NCI-H345 (cell line): ENCODE measurements around the gene METTL24.
"Not testable (repeated sequence)": the region's sequence is repeated elsewhere in the genome, so short reads cannot be mapped to it uniquely, and the experiment has no call there.

Experiments
- DNase-seq: peaks from one replicate; lab custom pipeline; 2025; lab: John Stamatoyannopoulos, UW

METTL24 gene

GRCh38 chr6:110265273-110265672 is 92.9 kb downstream of the METTL24 start:
- no peak for DNase-seq

DNA sequence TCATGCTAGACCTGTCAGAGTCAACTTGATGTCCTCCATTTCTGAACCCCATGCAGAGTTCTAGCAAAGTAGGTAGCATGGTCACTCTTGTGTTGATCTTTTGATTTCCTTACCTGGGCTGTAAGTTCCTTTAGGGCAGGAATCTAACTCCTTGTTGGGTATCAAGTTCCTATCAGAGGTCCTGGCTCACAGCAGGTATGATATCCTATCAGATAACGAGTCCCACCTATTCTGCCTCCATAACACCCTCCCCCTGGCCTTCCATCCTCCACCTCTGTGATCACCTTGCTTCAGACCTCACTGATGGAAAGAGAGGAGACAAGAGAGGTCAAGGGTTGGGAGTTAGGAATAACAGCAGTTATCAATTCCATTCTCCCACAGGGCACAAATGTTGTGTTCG is 101.8 kb downstream of the METTL24 start:
- no peak for DNase-seq

- DNase-seq, result no peak
Observed at GRCh38 chr6:110255211-110255750, 102.9 kb downstream of the METTL24 start.

DNA sequence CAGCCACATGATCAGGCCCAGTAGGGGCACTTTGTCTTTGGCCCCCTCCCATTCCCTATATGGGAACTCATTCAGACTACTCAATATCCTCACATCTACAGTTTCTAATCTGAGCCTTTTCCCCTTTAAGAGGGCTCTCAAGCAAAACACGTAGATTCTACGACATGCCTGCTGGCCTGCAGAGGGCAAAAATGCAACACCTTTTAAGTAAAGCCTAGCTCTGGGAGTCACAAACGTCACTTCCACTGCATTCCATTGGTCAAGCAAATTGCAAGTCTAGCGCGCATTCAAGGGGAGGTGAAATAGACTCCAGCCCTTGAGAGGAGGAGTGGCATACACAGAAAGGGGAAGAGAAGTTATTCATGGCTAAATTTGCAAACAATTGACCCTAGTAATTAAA is 107.3 kb downstream of the METTL24 start:
- no peak for DNase-seq

GRCh38 chr6:110250058-110250457 is 108.1 kb downstream of the METTL24 start:
- DNase-seq, result no peak

GRCh38 chr6:110246900-110247546 is 111.1 kb downstream of the METTL24 start:
- no peak for DNase-seq

DNA sequence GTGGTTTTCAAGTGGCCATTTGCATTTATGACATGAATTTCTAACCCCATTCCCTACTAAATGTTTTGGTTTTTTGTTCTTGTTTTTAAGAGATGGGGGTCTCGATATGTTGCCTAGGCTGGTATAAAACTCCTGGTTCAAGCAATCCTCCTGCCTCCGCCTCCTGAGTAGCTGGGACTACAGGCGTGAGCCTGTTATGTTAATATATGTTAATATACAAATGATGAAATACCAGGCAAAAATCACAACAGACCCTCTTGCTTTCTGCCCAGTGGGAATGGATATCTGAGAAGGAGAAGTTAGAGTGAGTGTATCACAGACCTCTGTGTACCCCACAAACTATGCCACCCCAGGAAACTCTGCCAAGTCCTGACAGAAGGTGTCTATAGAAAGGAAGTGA is 111.8 kb downstream of the METTL24 start:
- DNase-seq, result no peak

DNA sequence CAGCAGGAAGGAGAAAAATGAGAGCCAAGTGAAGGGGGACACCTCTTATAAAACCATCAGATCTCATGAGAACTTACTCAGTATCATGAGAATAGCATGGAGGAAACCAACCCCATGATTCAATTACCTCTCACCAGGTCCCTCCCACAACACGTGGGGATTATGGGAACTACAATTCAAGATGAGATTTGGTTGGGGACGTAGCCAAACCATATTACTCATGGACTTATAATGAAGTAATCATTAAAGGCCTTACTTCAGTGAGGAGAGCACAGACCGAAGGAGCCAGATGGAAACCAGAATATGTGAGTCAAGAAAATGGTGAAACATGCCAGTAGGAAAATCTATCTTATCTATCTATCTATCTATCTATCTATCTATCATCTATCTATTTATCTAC is 113.5 kb downstream of the METTL24 start:
- not testable (repeated sequence) for DNase-seq

GRCh38 chr6:110239526-110240274 is 118.4 kb downstream of the METTL24 start:
- DNase-seq, result no peak

- DNase-seq, result not testable (repeated sequence)
Observed at GRCh38 chr6:110236007-110236406, 122.1 kb downstream of the METTL24 start.

- DNase-seq, result no peak
Observed at GRCh38 chr6:110233770-110234374, 124.3 kb downstream of the METTL24 start.

- DNase-seq, result no peak
Observed at GRCh38 chr6:110232450-110232849, 125.7 kb downstream of the METTL24 start.

GRCh38 chr6:110226261-110226660 is 131.9 kb downstream of the METTL24 start:
- no peak for DNase-seq

GRCh38 chr6:110221738-110222137 is 136.4 kb downstream of the METTL24 start:
- DNase-seq, result no peak

DNA sequence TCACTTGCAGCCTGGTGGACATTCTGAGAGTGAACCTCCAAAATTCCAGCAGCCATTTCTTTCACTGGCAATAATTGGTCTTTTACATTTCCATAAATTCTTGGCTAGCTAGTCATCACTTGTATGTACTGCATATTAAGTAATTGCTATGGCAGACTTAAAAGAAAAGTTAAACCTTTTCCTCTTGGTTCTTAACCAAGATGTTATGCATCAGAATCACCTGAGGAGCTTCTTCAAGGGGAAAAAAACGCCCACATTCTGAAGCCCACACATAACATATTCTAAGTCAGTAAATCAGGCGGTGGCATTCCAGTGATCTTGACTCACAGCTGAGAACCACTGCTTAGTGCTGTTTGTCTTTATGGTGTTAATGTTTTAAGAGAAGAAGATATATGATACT is 140.9 kb downstream of the METTL24 start:
- DNase-seq, result no peak

- no peak for DNase-seq
Observed at GRCh38 chr6:110216140-110216539, 142.0 kb downstream of the METTL24 start.

DNA sequence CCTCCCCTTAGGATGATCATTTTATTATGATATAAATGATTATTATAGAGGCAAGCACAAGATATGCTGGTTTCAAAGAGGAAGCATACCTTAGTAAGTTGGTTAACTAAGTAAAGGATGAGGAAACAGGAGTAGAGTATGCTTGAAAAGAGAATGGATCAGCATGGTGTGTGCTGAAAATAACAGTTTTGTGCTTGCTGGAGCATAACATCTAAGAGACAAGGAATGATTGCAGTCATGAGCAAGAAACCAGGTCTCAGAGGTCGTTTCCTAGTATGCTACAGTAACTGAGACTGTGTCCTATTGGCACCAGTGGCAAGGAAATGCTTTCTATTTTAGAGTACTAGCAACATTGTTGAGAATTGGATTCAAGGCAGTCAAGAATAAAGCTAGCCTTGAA is 143.8 kb downstream of the METTL24 start:
- DNase-seq, result no peak

GRCh38 chr6:110211753-110212152 is 146.4 kb downstream of the METTL24 start:
- DNase-seq, result no peak

- no peak for DNase-seq
Observed at GRCh38 chr6:110207652-110208051, 150.5 kb downstream of the METTL24 start.

- no peak for DNase-seq
Observed at GRCh38 chr6:110201151-110201884, 156.8 kb downstream of the METTL24 start.

GRCh38 chr6:110198561-110198960 is 159.6 kb downstream of the METTL24 start:
- DNase-seq, result no peak

DNA sequence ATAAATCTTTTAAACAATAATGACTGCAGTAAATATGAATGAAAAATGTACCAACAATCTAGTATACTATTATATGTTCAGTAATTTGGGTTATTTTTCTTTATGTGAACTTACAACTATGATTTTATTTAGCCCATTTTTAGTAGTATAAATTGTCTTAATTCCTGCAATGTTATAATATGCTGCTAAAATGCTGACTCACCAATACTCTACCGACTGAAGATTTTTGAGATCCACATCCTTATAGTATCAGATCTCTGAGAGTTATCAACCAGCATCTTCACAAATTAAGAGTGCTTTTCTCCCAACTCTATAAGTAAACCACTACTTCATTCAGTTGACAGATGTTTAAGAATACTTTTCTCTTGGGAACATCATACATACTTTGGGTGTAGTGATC is 161.3 kb downstream of the METTL24 start:
- no peak for DNase-seq
